Kidney epithelial cell (primary cell): ENCODE results near the gene TRAPPC1. TPM values are rescaled to one million over a fixed set of nuclear protein-coding genes. Genes with fewer than 3 reads are reported as not detected.

Experiments
- DNase-seq: peaks from one replicate; pipeline ENCODE4 v3.0.0-alpha.2; 2010; ENCODE audit warnings: low read depth
- H3K27me3 ChIP-seq: 2 replicates; pipeline ENCODE4 v1.6.0; 2011; ENCODE audit warnings: low read length; ENCODE audit not compliant: control insufficient read depth, insufficient read depth
- H3K36me3 ChIP-seq: 2 replicates; pipeline ENCODE4 v1.5.1; 2011; ENCODE audit warnings: low read length; ENCODE audit not compliant: control insufficient read depth, insufficient read depth
- H3K4me3 ChIP-seq: 2 replicates; pipeline ENCODE4 v1.5.1; 2011; ENCODE audit warnings: low read depth, mild to moderate bottlenecking, control low read depth, low read length
- CTCF ChIP-seq: IDR thresholded peaks from 2 replicates; pipeline ENCODE4 v1.5.1; 2011; ENCODE audit warnings: mild to moderate bottlenecking, moderate library complexity, low read length, control low read depth, inconsistent platforms; ENCODE audit not compliant: insufficient read depth, poor library complexity, severe bottlenecking
- total RNA-seq: library from RNA; depleted of rRNA; stranded (reverse); fragments of >200 nt; gene quantifications from 2 replicates; pipeline ENCODE4 v1.2.3, GENCODE V29; 2015

The TRAPPC1 gene
- total RNA-seq, 1 donor from 2014 or later, result 51.6 TPM

DNA sequence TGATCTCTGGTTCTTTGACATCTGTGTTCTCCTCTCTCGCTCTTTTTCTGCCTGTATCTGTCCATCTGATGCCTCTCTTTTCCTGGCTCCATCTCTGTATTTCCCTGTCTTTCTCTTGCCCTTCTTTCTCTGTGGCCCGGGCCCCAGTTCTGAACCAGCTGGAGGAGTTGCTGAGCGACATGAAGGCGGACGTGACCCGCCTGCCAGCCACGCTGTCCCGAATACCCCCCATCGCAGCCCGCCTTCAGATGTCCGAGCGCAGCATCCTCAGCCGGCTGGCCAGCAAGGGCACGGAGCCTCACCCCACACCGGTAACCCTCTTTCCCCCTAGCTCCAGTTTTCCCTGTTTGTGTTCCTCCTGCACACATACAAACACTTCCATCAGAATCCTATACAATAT lies 21.5 kb downstream of the TRAPPC1 start:
- Histone ChIP-seq H3K4me3 (no peak overlapping the region), H3K36me3 (no peaks in the 10 kb centered on the region), H3K27me3 (no peaks in the 10 kb centered on the region)
- no peak for DNase-seq
- no peak for TF ChIP-seq CTCF

- no peaks in the 10 kb centered on the region for H3K27me3 ChIP-seq
- peaks cover 1% of the 10 kb centered on the region for H3K36me3 ChIP-seq
Observed at GRCh38 chr17:7909089-7909488, 22.7 kb downstream of the TRAPPC1 start.

DNA sequence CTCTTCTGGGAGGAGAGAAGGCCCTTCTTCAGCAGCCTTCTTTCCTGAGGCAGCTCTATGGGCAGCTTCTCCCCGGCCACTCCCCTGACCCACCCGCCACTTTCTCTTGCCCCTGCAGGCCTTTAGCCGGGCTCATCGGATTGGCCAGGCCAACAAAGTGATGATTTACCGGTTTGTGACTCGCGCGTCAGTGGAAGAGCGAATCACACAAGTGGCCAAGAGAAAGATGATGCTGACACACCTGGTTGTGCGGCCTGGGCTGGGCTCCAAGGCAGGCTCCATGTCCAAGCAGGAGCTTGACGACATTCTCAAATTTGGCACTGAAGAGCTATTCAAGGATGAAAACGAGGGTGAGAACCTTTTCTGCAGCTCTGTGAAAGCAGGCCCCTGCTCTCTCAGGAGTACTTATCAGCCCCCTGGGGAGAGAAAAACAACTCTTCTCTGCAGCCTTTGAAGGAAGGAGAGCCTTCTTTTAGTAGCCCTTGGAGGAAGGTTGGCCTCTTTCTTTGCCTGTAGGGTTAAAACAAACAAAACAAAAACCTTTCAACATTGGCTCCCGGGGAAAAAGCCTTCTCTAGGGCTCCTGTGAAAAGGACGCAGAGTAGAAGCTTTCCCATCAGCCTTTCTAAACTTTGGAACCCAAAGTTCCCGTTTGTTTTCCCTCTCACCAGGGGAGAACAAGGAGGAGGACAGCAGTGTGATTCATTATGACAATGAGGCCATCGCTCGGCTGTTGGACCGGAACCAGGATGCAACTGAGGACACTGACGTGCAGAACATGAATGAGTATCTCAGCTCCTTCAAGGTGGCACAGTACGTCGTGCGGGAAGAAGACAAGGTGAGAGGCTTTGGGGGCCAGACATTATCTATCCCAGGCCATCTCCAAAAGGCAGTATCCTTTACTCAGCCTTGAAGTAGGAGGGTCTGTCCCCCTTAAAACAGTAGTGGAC lies 28.3 kb downstream of the TRAPPC1 start:
- no peaks in the 10 kb centered on the region for H3K27me3 ChIP-seq
- peaks cover 3% of the 10 kb centered on the region for H3K36me3 ChIP-seq
- TF ChIP-seq CTCF, result no peak
- H3K4me3 ChIP-seq, result no peak overlapping the region
- DNase-seq, result no peak

More at GRCh38 chr17:7909089-7909488, 22.7 kb downstream of the TRAPPC1 start:
- H3K4me3 ChIP-seq, result no peak overlapping the region
- DNase-seq, result no peak
- TF ChIP-seq CTCF, result no peak

GRCh38 chr17:7897773-7898172 lies 34.0 kb downstream of the TRAPPC1 start:
- H3K36me3 ChIP-seq, result peaks cover 5% of the 10 kb centered on the region
- no peak for DNase-seq
- peak; percentile 34 for TF ChIP-seq CTCF

GRCh38 chr17:7897090-7897489 lies 34.7 kb downstream of the TRAPPC1 start:
- no peak for DNase-seq
- TF ChIP-seq CTCF, result no peak
- Histone ChIP-seq H3K27me3 (no peaks in the 10 kb centered on the region), H3K4me3 (no peak overlapping the region), H3K36me3 (peaks cover 5% of the 10 kb centered on the region)

More at GRCh38 chr17:7897773-7898172, 34.0 kb downstream of the TRAPPC1 start:
- Histone ChIP-seq H3K27me3 (no peaks in the 10 kb centered on the region), H3K4me3 (no peak overlapping the region)
